ENCODE data around the gene CCDC78. TPM values are rescaled to one million over a fixed set of nuclear protein-coding genes. Genes with fewer than 3 reads are reported as not detected.

Gene CCDC78
- total RNA-seq, 1 donor from 2014 or later, result 7.6 TPM

- Histone ChIP-seq H3K4me3 (no peak overlapping the region), H3K27ac (no peak overlapping the region), H3K27me3 (peaks cover 13% of the 10 kb centered on the region), H3K4me1 (peaks cover 18% of the 10 kb centered on the region), H3K36me3 (no peaks in the 10 kb centered on the region), H3K9me3 (no peaks in the 10 kb centered on the region)
- no peak for DNase-seq (ENCODE audit: extremely low spot score in 2 of 2)
- TF ChIP-seq POLR2AphosphoS5 (IDR thresholded peaks at IDR 0.05; ENCODE audit: insufficient read depth in 1 of 2, low read depth in 1 of 2), result no peak
- TF ChIP-seq POLR2A (IDR thresholded peaks at IDR 0.05), result no peak
- no peak for TF ChIP-seq CTCF (IDR thresholded peaks at IDR 0.05)
- intact Hi-C loops (cut with DNase I), result loop anchor here (10.0 kb wide), 1 partner anchor 345 kb away; no protein-coding TSS in a partner anchor
These were observed 16.4 kb downstream of the CCDC78 start for GRCh38 chr16:709566-710499.

- intact Hi-C loops (cut with DNase I), result no loop called here
- Histone ChIP-seq H3K27me3 (peaks cover 20% of the 10 kb centered on the region), H3K27ac (no peak overlapping the region)
These were observed 17.3 kb downstream of the CCDC78 start for GRCh38 chr16:708959-709358.

GRCh38 chr16:708019-708418 is 18.2 kb downstream of the CCDC78 start:
- Histone ChIP-seq H3K36me3 (no peaks in the 10 kb centered on the region), H3K4me3 (no peak overlapping the region), H3K27me3 (peaks cover 23% of the 10 kb centered on the region), H3K27ac (no peak overlapping the region), H3K9me3 (no peaks in the 10 kb centered on the region), H3K4me1 (peaks cover 11% of the 10 kb centered on the region)
- DNase-seq (ENCODE audit: extremely low spot score in 2 of 2), result no peak
- TF ChIP-seq POLR2A (IDR thresholded peaks at IDR 0.05) (no peak), CTCF (IDR thresholded peaks at IDR 0.05) (no peak), POLR2AphosphoS5 (IDR thresholded peaks at IDR 0.05; ENCODE audit: insufficient read depth in 1 of 2, low read depth in 1 of 2) (no peak)
- intact Hi-C loops (cut with DNase I), result no loop called here

More at GRCh38 chr16:708959-709358, 17.3 kb downstream of the CCDC78 start:
- no peaks in the 10 kb centered on the region for H3K36me3 ChIP-seq
- no peak for DNase-seq (ENCODE audit: extremely low spot score in 2 of 2)
- no peak overlapping the region for H3K4me3 ChIP-seq
- no peaks in the 10 kb centered on the region for H3K9me3 ChIP-seq
- peaks cover 11% of the 10 kb centered on the region for H3K4me1 ChIP-seq
- TF ChIP-seq CTCF (IDR thresholded peaks at IDR 0.05) (no peak), POLR2A (IDR thresholded peaks at IDR 0.05) (no peak), POLR2AphosphoS5 (IDR thresholded peaks at IDR 0.05; ENCODE audit: insufficient read depth in 1 of 2, low read depth in 1 of 2) (no peak)

- intact Hi-C loops (cut with DNase I), result no loop called here
- Histone ChIP-seq H3K4me3 (no peak overlapping the region), H3K27me3 (peaks cover 28% of the 10 kb centered on the region), H3K9me3 (no peaks in the 10 kb centered on the region), H3K27ac (no peak overlapping the region), H3K36me3 (no peaks in the 10 kb centered on the region), H3K4me1 (peaks cover 11% of the 10 kb centered on the region)
- DNase-seq (ENCODE audit: extremely low spot score in 2 of 2), result no peak
- TF ChIP-seq POLR2AphosphoS5 (IDR thresholded peaks at IDR 0.05; ENCODE audit: insufficient read depth in 1 of 2, low read depth in 1 of 2) (no peak), POLR2A (IDR thresholded peaks at IDR 0.05) (no peak), CTCF (IDR thresholded peaks at IDR 0.05) (no peak)
These were observed 19.1 kb downstream of the CCDC78 start for GRCh38 chr16:707062-707538.
